ENCODE data around the gene LARP6.

- TF ChIP-seq CTCF (conservative IDR thresholded peaks at IDR 0.05), result no peak
- no peak for TF ChIP-seq EZH2 (IDR thresholded peaks at IDR 0.05; ENCODE audit: low read depth)
These were observed at the start of gene LARP6 for GRCh38 chr15:70853973-70854665.

All from PC-9 (cell line).